ENCODE data around the gene SCN4A. TPM values are rescaled to one million over a fixed set of nuclear protein-coding genes. Genes with fewer than 3 reads are reported as not detected.
A peak's percentile ranks its signal among the peaks of the same experiment; 100 is the strongest.

SCN4A gene
- total RNA-seq, 2 donors from 2014 or later: 1.1 TPM; not detected in 1

DNA sequence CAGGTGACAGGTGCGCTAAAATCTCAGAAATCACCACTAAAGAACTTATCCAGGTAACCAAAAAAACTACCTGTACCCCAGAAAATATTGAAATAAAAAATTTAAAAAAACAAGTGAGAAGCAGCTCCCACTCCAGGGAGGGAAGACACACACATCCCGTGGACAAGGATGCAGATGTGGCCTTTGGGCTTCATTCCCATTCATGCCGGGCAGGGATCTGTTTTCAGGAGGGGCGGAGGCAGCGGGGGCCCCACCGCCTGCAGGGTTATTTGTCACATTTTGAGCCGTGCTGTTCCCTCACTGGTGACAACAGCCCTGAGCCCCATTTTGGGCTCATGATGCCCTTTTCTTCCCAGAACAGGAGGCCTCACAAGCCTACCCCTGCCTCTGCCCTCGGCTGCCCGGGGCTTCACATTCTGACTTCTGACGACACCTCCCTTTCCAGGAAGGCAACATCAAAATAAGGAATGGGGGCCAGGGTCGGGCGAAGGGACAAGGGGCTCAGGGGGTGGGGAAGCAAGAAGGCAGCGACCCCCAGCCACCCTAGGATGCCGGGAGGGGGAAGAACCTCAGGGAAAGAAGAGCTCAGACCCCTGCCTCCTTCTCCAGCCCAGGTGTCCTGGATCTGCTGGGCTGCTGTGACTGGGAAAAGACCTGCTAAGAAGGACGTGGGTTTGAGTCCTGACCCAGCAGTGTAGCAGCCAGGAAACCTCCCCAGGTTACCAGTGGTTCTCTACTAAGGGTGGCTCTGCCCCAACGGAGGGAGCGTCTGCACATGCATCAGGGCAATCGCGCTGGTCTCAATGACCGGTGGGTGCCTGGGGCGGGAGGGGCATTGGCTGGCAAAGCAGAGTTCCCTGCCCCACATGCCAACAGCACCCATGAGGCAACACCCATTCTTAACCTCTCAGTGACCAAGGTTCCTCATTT, 38.3 kb downstream of the SCN4A start:
- no peak overlapping the region for H3K4me3 ChIP-seq
- no peak overlapping the region for H3K27ac ChIP-seq
- no peaks in the 10 kb centered on the region for H3K36me3 ChIP-seq
- H3K9me3 ChIP-seq: no peaks in the 10 kb centered on the region
- no peaks in the 10 kb centered on the region for H3K4me1 ChIP-seq (ENCODE audit: control insufficient read depth in 1 of 2, low read depth in 2 of 2)
- no peak for ATAC-seq (ENCODE audit: insufficient number of reproducible peaks, low FRiP score, low read depth)
- H3K27me3 ChIP-seq (replicated peaks; ENCODE audit: insufficient read depth): no peaks in the 10 kb centered on the region
- TF ChIP-seq, protein P1, sequence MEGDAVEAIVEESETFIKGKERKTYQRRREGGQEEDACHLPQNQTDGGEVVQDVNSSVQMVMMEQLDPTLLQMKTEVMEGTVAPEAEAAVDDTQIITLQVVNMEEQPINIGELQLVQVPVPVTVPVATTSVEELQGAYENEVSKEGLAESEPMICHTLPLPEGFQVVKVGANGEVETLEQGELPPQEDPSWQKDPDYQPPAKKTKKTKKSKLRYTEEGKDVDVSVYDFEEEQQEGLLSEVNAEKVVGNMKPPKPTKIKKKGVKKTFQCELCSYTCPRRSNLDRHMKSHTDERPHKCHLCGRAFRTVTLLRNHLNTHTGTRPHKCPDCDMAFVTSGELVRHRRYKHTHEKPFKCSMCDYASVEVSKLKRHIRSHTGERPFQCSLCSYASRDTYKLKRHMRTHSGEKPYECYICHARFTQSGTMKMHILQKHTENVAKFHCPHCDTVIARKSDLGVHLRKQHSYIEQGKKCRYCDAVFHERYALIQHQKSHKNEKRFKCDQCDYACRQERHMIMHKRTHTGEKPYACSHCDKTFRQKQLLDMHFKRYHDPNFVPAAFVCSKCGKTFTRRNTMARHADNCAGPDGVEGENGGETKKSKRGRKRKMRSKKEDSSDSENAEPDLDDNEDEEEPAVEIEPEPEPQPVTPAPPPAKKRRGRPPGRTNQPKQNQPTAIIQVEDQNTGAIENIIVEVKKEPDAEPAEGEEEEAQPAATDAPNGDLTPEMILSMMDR (IDR thresholded peaks at IDR 0.05): no peak
- DNase-seq (ENCODE audit: low spot score): no peak

DNA sequence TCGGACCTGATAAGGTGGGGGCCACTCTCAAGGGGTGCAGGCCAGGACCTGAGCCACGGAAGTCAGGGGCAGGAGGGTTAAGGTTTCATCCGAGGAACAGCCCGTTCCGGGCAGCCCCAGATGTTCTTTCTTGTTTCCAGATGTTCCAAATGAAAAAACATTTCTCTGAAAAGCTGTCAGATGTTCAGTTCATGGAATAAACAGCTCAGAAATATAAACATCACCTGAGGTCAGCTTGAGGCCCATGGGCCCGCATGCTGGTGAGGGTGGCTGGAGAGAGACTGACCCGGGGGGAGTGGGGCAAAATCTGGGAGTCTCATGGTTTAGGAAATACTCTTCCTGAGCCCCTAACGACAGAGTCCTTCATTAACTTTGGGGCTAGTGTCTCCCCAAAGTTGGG, 39.1 kb downstream of the SCN4A start:
- DNase-seq (ENCODE audit: low spot score): no peak
- Histone ChIP-seq H3K27ac (no peak overlapping the region), H3K4me3 (no peak overlapping the region), H3K4me1 (ENCODE audit: control insufficient read depth in 1 of 2, low read depth in 2 of 2) (no peaks in the 10 kb centered on the region), H3K36me3 (no peaks in the 10 kb centered on the region), H3K27me3 (replicated peaks; ENCODE audit: insufficient read depth) (no peaks in the 10 kb centered on the region), H3K9me3 (no peaks in the 10 kb centered on the region)
- TF ChIP-seq, protein P1 (IDR thresholded peaks at IDR 0.05): no peak
- ATAC-seq (ENCODE audit: insufficient number of reproducible peaks, low FRiP score, low read depth): no peak

DNA sequence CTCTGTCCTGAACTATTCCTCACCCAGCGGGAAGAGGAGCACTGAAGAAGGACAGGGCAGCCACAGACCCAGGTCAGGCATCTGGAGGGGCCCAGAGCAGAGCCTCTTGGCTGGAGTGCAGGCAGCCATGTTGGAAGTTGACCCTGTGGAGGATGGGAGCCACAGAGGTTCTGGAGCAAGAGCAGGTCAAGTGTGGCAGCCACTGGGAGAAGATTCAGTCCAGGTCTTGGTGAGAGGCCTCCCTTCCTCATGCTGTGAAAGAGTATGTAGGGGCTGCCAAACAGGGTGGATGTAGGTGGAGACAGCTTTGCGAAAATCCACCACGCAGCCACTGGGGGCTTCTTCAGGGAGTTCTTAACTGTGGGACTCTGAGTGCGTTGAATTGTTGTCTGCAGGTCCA, 40.0 kb downstream of the SCN4A start:
- DNase-seq (ENCODE audit: low spot score): no peak
- Histone ChIP-seq H3K9me3 (no peaks in the 10 kb centered on the region), H3K4me1 (ENCODE audit: control insufficient read depth in 1 of 2, low read depth in 2 of 2) (no peaks in the 10 kb centered on the region), H3K36me3 (no peaks in the 10 kb centered on the region), H3K27me3 (replicated peaks; ENCODE audit: insufficient read depth) (no peaks in the 10 kb centered on the region), H3K4me3 (no peak overlapping the region), H3K27ac (no peak overlapping the region)
- TF ChIP-seq, protein P1 (IDR thresholded peaks at IDR 0.05): no peak
- ATAC-seq (ENCODE audit: insufficient number of reproducible peaks, low FRiP score, low read depth): no peak

DNA sequence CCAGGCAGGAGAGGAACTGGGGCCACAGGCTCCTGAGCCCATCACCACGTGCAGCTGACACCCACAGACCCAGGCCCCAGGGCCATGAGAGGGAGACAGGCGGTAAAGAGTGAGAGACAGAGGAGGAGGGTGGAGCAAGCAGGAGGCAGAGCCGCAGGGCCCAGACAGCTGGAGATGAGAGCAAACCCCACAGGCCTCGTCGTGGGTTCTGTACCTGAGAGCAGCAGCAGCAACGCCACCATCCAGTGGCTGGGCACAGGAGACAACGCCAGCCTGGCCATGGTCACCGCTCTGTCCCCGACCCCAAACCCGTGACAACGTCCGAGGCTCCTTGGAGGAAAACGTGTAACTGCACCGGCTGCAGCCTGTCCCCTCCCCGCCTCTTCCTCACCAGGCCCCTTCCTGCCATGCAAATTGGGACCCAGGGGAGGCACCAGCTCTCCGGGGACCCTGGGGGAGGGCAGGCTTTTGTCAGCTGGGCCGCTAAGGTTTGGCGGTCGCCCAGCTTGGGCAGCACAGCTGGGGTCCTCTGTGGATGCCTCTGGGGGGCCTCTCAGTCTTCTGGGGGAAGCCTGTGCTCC, 40.6 kb downstream of the SCN4A start, which contains the start of gene CD79B:
Gene CD79B, minus strand, starts transcription at position 351 of the 581 bp plus-strand sequence. Its CDS starts 70 bp downstream, at position 281.
- Histone ChIP-seq H3K36me3 (no peaks in the 10 kb centered on the region), H3K27ac (no peak within 1 kb of the TSS), H3K4me1 (ENCODE audit: control insufficient read depth in 1 of 2, low read depth in 2 of 2) (no peaks in the 10 kb centered on the region), H3K9me3 (no peaks in the 10 kb centered on the region), H3K27me3 (replicated peaks; ENCODE audit: insufficient read depth) (no peaks in the 10 kb centered on the region), H3K4me3 (peak within 1 kb of the TSS; percentile 28)
- peak; percentile 17 for ATAC-seq (ENCODE audit: insufficient number of reproducible peaks, low FRiP score, low read depth)
- no peak for DNase-seq (ENCODE audit: low spot score)
- TF ChIP-seq, protein P1 (IDR thresholded peaks at IDR 0.05): no peak

DNA sequence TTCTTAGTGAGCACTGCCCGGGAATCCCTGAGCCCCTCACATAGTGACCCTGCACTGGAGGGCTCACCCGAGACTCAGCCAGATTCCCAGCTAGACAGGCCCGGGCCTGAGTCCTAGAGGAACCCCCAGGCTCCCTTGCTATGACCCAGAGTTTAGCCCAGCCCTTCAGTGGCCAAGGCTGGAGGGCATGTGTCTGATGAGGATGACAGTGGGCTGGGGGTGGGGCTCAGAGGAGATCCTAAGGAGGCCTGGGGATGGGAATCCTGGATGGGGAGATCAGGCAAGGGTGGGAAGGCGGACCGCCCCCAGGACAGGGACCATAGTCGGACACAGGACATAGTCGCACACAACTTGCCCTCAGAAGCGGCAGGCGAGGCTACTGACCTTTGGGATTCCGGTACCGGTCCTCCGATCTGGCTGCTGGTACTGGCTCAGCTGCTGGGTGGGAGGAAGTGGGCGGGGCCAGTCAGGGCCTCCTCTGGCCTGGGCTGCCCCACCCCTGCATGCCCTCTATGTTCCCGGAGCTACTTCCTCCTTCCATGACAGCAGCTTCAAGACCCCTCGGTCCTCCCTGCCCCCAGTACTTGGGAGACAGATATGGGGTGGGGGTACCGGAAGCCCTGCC, 41.7 kb downstream of the SCN4A start:
- no peak for ATAC-seq (ENCODE audit: insufficient number of reproducible peaks, low FRiP score, low read depth)
- no peak for DNase-seq (ENCODE audit: low spot score)
- H3K27ac ChIP-seq: no peak overlapping the region

More for the DNA sequence above, 41.7 kb downstream of the SCN4A start:
- H3K27me3 ChIP-seq (replicated peaks; ENCODE audit: insufficient read depth): no peaks in the 10 kb centered on the region
- no peaks in the 10 kb centered on the region for H3K36me3 ChIP-seq
- TF ChIP-seq, protein P1 (IDR thresholded peaks at IDR 0.05): no peak
- peak overlapping the region; percentile 28 for H3K4me3 ChIP-seq
- H3K4me1 ChIP-seq (ENCODE audit: control insufficient read depth in 1 of 2, low read depth in 2 of 2): no peaks in the 10 kb centered on the region
- H3K9me3 ChIP-seq: no peaks in the 10 kb centered on the region
